ENCODE data around the gene LRMDA.

DNA sequence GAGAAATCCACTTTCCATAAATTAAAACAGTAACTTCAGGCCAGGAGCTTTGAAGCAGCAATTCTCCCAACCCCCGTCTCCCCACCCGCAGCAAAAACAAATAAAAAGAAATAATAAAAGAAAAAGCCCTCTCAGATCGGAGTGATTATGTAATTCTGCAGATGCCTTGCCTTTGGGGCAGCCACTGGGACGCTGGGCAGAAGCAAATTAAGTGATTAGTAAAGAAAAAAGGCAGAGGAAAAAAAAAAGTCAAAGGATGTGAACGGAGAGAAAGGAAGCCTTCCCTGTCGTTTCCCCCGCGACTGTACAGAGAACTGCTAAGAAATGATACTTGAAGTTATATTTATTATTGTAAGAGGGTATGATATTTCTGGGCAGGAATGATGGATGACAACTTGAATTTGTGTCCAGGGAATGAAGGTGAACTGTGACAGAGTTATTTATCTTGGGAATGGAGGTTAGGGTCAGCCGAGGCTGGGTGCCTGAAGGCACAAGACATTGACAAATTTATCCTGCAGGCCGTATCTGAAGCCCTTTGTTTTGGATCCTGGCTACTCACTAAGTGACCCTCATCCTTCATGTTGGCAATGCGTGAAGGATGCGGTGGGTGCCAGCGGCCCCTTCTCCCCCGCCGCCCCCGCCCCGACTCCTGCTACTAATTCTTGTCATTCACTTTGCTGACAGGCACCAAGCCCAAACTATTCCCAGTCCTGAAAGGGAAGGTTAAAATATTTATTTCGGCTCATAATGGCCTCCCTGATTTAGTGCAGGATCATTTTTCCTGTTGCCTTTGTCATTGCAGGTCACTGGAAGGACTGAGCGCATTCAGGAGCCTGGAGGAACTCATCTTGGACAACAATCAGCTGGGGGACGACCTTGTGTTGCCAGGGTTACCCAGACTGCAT is 604.0 kb downstream of the LRMDA start:
- TF ChIP-seq CTCF (IDR thresholded peaks at IDR 0.05 in 2 of 3, conservative IDR thresholded peaks at IDR 0.05 in 1 of 3; ENCODE audit: control insufficient read depth in 2 of 3, extremely low read depth in 1 of 3, insufficient read depth in 1 of 3, low read depth in 3 of 3, low read length in 3 of 3) (no peak), HDAC6 (IDR thresholded peaks at IDR 0.05; ENCODE audit: unreplicated experiment) (no peak), FOXM1 (IDR thresholded peaks at IDR 0.05; ENCODE audit: low read depth, low read length) (no peak), CREM (IDR thresholded peaks at IDR 0.05; ENCODE audit: low read depth) (no peak), NFIC (IDR thresholded peaks at IDR 0.05; ENCODE audit: low read depth, low read length) (no peak), REST (IDR thresholded peaks at IDR 0.05; ENCODE audit: low read depth, low read length) (no peak), ATF7 (IDR thresholded peaks at IDR 0.05; ENCODE audit: low read depth) (no peak)

All from GM12878 (cell line).